ENCODE results near the gene ZNF716.
"Not testable (repeated sequence)": the region's sequence is repeated elsewhere in the genome, so short reads cannot be mapped to it uniquely, and the experiment has no call there.

ZNF716 gene

GRCh38 chr7:57449904-57450303 is at the start of gene ZNF716:
ZNF716 (plus strand) TSS chr7:57450177; CDS start chr7:57450289, 112 bp downstream.
- DNase-seq (ENCODE audit: low read depth), result no peak

GRCh38 chr7:57400531-57401155 is 49.3 kb upstream of the ZNF716 start:
- DNase-seq (ENCODE audit: low read depth), result no peak

- not testable (repeated sequence) for DNase-seq (ENCODE audit: low read depth)
Observed at GRCh38 chr7:57403051-57403450, 46.9 kb upstream of the ZNF716 start.

- DNase-seq (ENCODE audit: low read depth), result no peak
Observed at GRCh38 chr7:57403601-57404342, 46.2 kb upstream of the ZNF716 start.

- DNase-seq (ENCODE audit: low read depth), result no peak
Observed at GRCh38 chr7:57404343-57404966, 45.5 kb upstream of the ZNF716 start.

GRCh38 chr7:57404967-57405421 is 45.0 kb upstream of the ZNF716 start:
- no peak for DNase-seq (ENCODE audit: low read depth)

- DNase-seq (ENCODE audit: low read depth), result no peak
Observed at GRCh38 chr7:57407125-57407524, 42.9 kb upstream of the ZNF716 start.

GRCh38 chr7:57412168-57412567 is 37.8 kb upstream of the ZNF716 start:
- DNase-seq (ENCODE audit: low read depth), result no peak

- no peak for DNase-seq (ENCODE audit: low read depth)
Observed at GRCh38 chr7:57412618-57413017, 37.4 kb upstream of the ZNF716 start.

GRCh38 chr7:57413529-57414398 is 36.2 kb upstream of the ZNF716 start:
- DNase-seq (ENCODE audit: low read depth), result no peak

- no peak for DNase-seq (ENCODE audit: low read depth)
Observed at GRCh38 chr7:57414415-57414814, 35.6 kb upstream of the ZNF716 start.

- no peak for DNase-seq (ENCODE audit: low read depth)
Observed at GRCh38 chr7:57414852-57415251, 35.1 kb upstream of the ZNF716 start.

GRCh38 chr7:57415326-57415725 is 34.7 kb upstream of the ZNF716 start:
- DNase-seq (ENCODE audit: low read depth), result no peak

GRCh38 chr7:57415730-57416129 is 34.2 kb upstream of the ZNF716 start:
- no peak for DNase-seq (ENCODE audit: low read depth)

GRCh38 chr7:57416601-57417358 is 33.2 kb upstream of the ZNF716 start:
- no peak for DNase-seq (ENCODE audit: low read depth)

- no peak for DNase-seq (ENCODE audit: low read depth)
Observed at GRCh38 chr7:57417736-57418135, 32.2 kb upstream of the ZNF716 start.

- DNase-seq (ENCODE audit: low read depth), result no peak
Observed at GRCh38 chr7:57423768-57424167, 26.2 kb upstream of the ZNF716 start.

- no peak for DNase-seq (ENCODE audit: low read depth)
Observed at GRCh38 chr7:57424515-57425238, 25.3 kb upstream of the ZNF716 start.

GRCh38 chr7:57425239-57425944 is 24.6 kb upstream of the ZNF716 start:
- DNase-seq (ENCODE audit: low read depth), result no peak

GRCh38 chr7:57425969-57426628 is 23.9 kb upstream of the ZNF716 start:
- no peak for DNase-seq (ENCODE audit: low read depth)

Data from stimulated activated CD8-positive, alpha-beta memory T cell treated with anti-CD3 and anti-CD28 coated beads, Interleukin-7, amount 100 ng/mL, for 24 hours (primary cell).